ENCODE measurements around the gene NHEJ1. TPM values are rescaled to one million over a fixed set of nuclear protein-coding genes. Genes with fewer than 3 reads are reported as not detected.

The NHEJ1 gene
- total and polyA plus RNA-seq, 2 of the 13 experiments (the other 11 are each of a cell fraction or from before 2014, with no cell fraction given): 30.0 to 30.7 TPM

DNA sequence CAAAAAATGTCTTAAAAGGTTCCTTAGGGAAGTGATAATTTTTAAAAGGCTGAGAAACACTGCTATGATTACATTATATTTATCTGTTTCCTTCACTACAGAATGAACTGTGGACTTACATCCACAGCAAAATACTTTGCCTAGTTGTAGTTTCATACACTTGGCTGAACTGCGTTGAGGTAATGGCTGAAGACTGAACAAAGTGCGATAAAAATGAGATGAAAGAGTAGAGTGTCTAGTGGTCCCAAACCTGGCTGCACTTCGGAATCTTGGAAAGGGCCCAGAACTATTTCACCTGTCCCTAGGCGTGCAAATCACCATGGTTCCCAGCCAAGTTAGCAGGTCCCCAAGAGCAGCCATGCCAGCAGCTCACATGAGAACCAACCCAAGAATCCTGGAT, 81.7 kb downstream of the NHEJ1 start:
- Histone ChIP-seq H4K20me1 (ENCODE audit: insufficient read depth, low read length) (no peaks in the 10 kb centered on the region; the same call in 1 of the 2 replicates), H3K9me3 (ENCODE audit: low read length) (no peaks in the 10 kb centered on the region), H3K4me3 (replicated peaks in 1 of 3; ENCODE audit: insufficient read depth in 1 of 3, low read depth in 2 of 3, low read length in 3 of 3) (no peak overlapping the region), H3K4me2 (ENCODE audit: low read depth, low read length) (no peak overlapping the region), H3K27me3 (ENCODE audit: control insufficient read depth in 1 of 2, insufficient read depth in 2 of 2, low read length in 2 of 2) (no peaks in the 10 kb centered on the region), H2AFZ (ENCODE audit: low read length) (no peak overlapping the region), H3K36me3 (replicated peaks in 1 of 2; ENCODE audit: control insufficient read depth in 1 of 2, insufficient read depth in 2 of 2, low read length in 2 of 2) (peaks cover 15 to 23% of the 10 kb centered on the region in 2 experiments), H3K9ac (ENCODE audit: insufficient read depth, low read depth, low read length) (no peak overlapping the region), H3K4me1 (ENCODE audit: insufficient read depth, low read length) (peaks cover 48% of the 10 kb centered on the region), H3K79me2 (ENCODE audit: insufficient read depth, low read length) (no peaks in the 10 kb centered on the region), H3K27ac (ENCODE audit: extremely low read length, insufficient read depth, low read length) (no peak overlapping the region)
- ChIA-PET POLR2A (no interaction called here), CTCF (ENCODE audit: low intra/inter-chr PET ratio, low total read pairs) (no interaction called here)
- ATAC-seq (no peak), DNase-seq (ENCODE audit: low spot score) (no peak), FAIRE-seq (no peak)
- in situ Hi-C loops (cut with HindIII; ENCODE audit: extremely low pct_ligation_motif_present, low pct_unique_long_range_greater_than_20kb) (no loop called here), intact Hi-C loops (cut with micrococcal nuclease; ENCODE audit: unreplicated experiment) (no loop called here)
- 92% methylated on average over 4 of the region's 4 CpGs for WGBS (ENCODE audit: low lambda C conversion rate)
- BruUV-seq (replicated peaks): no TSS peak
- TF ChIP-seq DMAP1 (CRISPR knock-in tag; IDR thresholded peaks at IDR 0.05) (no peak), HDAC1 (CRISPR knock-in tag; IDR thresholded peaks at IDR 0.05) (no peak), FOXO4 (CRISPR knock-in tag; conservative IDR thresholded peaks at IDR 0.05) (no peak), ZNF547 (CRISPR knock-in tag; IDR thresholded peaks at IDR 0.05) (no peak), ZNF280D (CRISPR knock-in tag; IDR thresholded peaks at IDR 0.05) (no peak), CCDC6 (CRISPR knock-in tag; IDR thresholded peaks at IDR 0.05) (no peak), KMT2A (CRISPR knock-in tag; IDR thresholded peaks at IDR 0.05) (no peak), ZBTB3 (CRISPR knock-in tag; IDR thresholded peaks at IDR 0.05; ENCODE audit: borderline replicate concordance, low read depth) (no peak), MEF2D (CRISPR knock-in tag; IDR thresholded peaks at IDR 0.05) (no peak), CEBPB (IDR thresholded peaks at IDR 0.05; ENCODE audit: borderline replicate concordance, low read depth, low read length) (no peak), PRPF4 (IDR thresholded peaks at IDR 0.05; ENCODE audit: low read depth, low read length, poor library complexity, severe bottlenecking) (no peak), MED13 (CRISPR knock-in tag; IDR thresholded peaks at IDR 0.05) (no peak), BATF2 (CRISPR knock-in tag; IDR thresholded peaks at IDR 0.05) (no peak), HDAC6 (IDR thresholded peaks at IDR 0.05; ENCODE audit: low read depth, low read length) (no peak), ZNF879 (CRISPR knock-in tag; IDR thresholded peaks at IDR 0.05) (no peak)
- TF ChIP-seq, protein P1, sequence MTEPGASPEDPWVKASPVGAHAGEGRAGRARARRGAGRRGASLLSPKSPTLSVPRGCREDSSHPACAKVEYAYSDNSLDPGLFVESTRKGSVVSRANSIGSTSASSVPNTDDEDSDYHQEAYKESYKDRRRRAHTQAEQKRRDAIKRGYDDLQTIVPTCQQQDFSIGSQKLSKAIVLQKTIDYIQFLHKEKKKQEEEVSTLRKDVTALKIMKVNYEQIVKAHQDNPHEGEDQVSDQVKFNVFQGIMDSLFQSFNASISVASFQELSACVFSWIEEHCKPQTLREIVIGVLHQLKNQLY (CRISPR knock-in tag; IDR thresholded peaks at IDR 0.05): no peak
- TF ChIP-seq, protein P2, sequence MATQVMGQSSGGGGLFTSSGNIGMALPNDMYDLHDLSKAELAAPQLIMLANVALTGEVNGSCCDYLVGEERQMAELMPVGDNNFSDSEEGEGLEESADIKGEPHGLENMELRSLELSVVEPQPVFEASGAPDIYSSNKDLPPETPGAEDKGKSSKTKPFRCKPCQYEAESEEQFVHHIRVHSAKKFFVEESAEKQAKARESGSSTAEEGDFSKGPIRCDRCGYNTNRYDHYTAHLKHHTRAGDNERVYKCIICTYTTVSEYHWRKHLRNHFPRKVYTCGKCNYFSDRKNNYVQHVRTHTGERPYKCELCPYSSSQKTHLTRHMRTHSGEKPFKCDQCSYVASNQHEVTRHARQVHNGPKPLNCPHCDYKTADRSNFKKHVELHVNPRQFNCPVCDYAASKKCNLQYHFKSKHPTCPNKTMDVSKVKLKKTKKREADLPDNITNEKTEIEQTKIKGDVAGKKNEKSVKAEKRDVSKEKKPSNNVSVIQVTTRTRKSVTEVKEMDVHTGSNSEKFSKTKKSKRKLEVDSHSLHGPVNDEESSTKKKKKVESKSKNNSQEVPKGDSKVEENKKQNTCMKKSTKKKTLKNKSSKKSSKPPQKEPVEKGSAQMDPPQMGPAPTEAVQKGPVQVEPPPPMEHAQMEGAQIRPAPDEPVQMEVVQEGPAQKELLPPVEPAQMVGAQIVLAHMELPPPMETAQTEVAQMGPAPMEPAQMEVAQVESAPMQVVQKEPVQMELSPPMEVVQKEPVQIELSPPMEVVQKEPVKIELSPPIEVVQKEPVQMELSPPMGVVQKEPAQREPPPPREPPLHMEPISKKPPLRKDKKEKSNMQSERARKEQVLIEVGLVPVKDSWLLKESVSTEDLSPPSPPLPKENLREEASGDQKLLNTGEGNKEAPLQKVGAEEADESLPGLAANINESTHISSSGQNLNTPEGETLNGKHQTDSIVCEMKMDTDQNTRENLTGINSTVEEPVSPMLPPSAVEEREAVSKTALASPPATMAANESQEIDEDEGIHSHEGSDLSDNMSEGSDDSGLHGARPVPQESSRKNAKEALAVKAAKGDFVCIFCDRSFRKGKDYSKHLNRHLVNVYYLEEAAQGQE (IDR thresholded peaks at IDR 0.05; ENCODE audit: borderline replicate concordance in 1 of 2, low read depth in 1 of 2, low read length in 2 of 2): no peak

Data from HepG2 (cell line).